H1 (cell line): ENCODE results near the gene MTX2. TPM values are rescaled to one million over a fixed set of nuclear protein-coding genes. Genes with fewer than 3 reads are reported as not detected.

Experiments used
- CTCF ChIA-PET: fragments of 300-600 bp; sonication (Branson Sonifier 250); formaldehyde crosslinking; loops from one replicate; lab custom pipeline; 2021; ENCODE audit not compliant: partially characterized antibody; lab: Charles Lee
- POLR2A ChIA-PET: fragments of 300-600 bp; sonication (Branson Sonifier 250); formaldehyde crosslinking; loops from one replicate; lab custom pipeline; 2021; ENCODE audit warnings: inconsistent platforms; ENCODE audit not compliant: partially characterized antibody; lab: Charles Lee
- DNase-seq, 2 experiments: peaks; one replicate each; pipeline versions ENCODE4 v3.0.0 to v3.0.0-alpha.2; 2010 to 2022; ENCODE audit warnings: low spot score in 2 of 2, low read depth in 1 of 2, mixed read lengths in 1 of 2
- FAIRE-seq: peaks from 2 replicates; lab custom pipeline; 2011; peaks lifted over from hg19 to GRCh38; lab: Jason Lieb, UNC
- H2AFZ ChIP-seq: 2 replicates; pipeline ENCODE4 v1.8.1; 2012; ENCODE audit warnings: low read length, inconsistent platforms
- H2AK5ac ChIP-seq: 2 replicates; pipeline ENCODE4 v1.6.1; 2013; ENCODE audit warnings: low read depth, low read length
- H2BK120ac ChIP-seq: replicated peaks from 2 replicates; pipeline ENCODE3; 2013; ENCODE audit warnings: low read depth, low read length, inconsistent platforms
- H2BK12ac ChIP-seq: 2 replicates; pipeline ENCODE4 v1.6.1; 2013; ENCODE audit warnings: low read depth, low read length
- H2BK15ac ChIP-seq: 2 replicates; pipeline ENCODE4 v1.6.1; 2013; ENCODE audit warnings: low read length
- H2BK20ac ChIP-seq: 2 replicates; pipeline ENCODE4 v1.6.1; 2013; ENCODE audit warnings: low read length
- H2BK5ac ChIP-seq: 2 replicates; pipeline ENCODE4 v1.6.1; 2013; ENCODE audit warnings: low read depth, low read length
- H3K14ac ChIP-seq: 2 replicates; pipeline ENCODE4 v1.6.1; 2013; ENCODE audit warnings: inconsistent platforms; ENCODE audit not compliant: insufficient read length
- H3K18ac ChIP-seq: 2 replicates; pipeline ENCODE4 v1.6.1; 2013; ENCODE audit warnings: low read length; ENCODE audit errors: extremely low read depth
- H3K23ac ChIP-seq: 2 replicates; pipeline ENCODE4 v1.6.1; 2013; ENCODE audit warnings: inconsistent platforms; ENCODE audit not compliant: insufficient read length
- H3K23me2 ChIP-seq: 2 replicates; pipeline ENCODE4 v1.6.1; 2013; ENCODE audit warnings: low read depth, low read length
- H3K27ac ChIP-seq: 2 replicates; pipeline ENCODE4 v1.6.1; 2011; ENCODE audit warnings: low read depth, low read length, inconsistent platforms
- H3K27me3 ChIP-seq, 4 experiments: replicated peaks in 1 of 4; 1 replicate in 1 of 4; 2 replicates in 3 of 4; pipeline versions ENCODE4 v1.6.1 to v1.8.1; 2011 to 2013; ENCODE audit warnings: low read length in 3 of 4, mild to moderate bottlenecking in 3 of 4, inconsistent platforms in 2 of 4, mixed read lengths in 2 of 4, moderate library complexity in 1 of 4; ENCODE audit not compliant: control insufficient read depth in 3 of 4, insufficient read depth in 3 of 4; ENCODE audit errors: extremely low read depth in 1 of 4
- H3K36me3 ChIP-seq, 4 experiments: 2 replicates each; pipeline versions ENCODE4 v1.6.1 to v1.8.1; 2011 to 2013; ENCODE audit warnings: mild to moderate bottlenecking in 4 of 4, low read length in 3 of 4, moderate library complexity in 2 of 4, control low read depth in 1 of 4, inconsistent platforms in 1 of 4; ENCODE audit not compliant: insufficient read depth in 4 of 4, control insufficient read depth in 2 of 4
- H3K4ac ChIP-seq: replicated peaks from 2 replicates; pipeline ENCODE3; 2013; ENCODE audit warnings: low read length, low read depth, mixed read lengths, inconsistent platforms; ENCODE audit not compliant: insufficient read length
- H3K4me1 ChIP-seq, 4 experiments: replicated peaks in 1 of 4; 1 replicate in 1 of 4; 2 replicates in 3 of 4; pipeline versions ENCODE4 v1.6.1 to v1.8.1; 2011 to 2013; ENCODE audit warnings: low read length in 3 of 4, inconsistent platforms in 2 of 4, mixed read lengths in 1 of 4; ENCODE audit not compliant: insufficient read depth in 4 of 4, control insufficient read depth in 3 of 4
- H3K4me2 ChIP-seq, 2 experiments: 2 replicates each; pipeline versions ENCODE4 v1.6.1 to v1.8.1; 2011 to 2013; ENCODE audit warnings: low read depth in 2 of 2, low read length in 2 of 2, control low read depth in 1 of 2, inconsistent platforms in 1 of 2, mild to moderate bottlenecking in 1 of 2; ENCODE audit not compliant: insufficient read depth in 1 of 2
- H3K4me3 ChIP-seq, 4 experiments: fragments of 200-600, 300-600 bp in 1 of 4; sonication (generic), shearing (Covaris generic), sonication (Bioruptor Twin) in 1 of 4; 2 replicates each; pipeline versions ENCODE4 v1.5.1 to v1.8.1; 2011 to 2016; ENCODE audit warnings: low read length in 4 of 4, low read depth in 3 of 4, control low read depth in 2 of 4, inconsistent platforms in 2 of 4, mild to moderate bottlenecking in 2 of 4, mixed read lengths in 1 of 4, moderate library complexity in 1 of 4; ENCODE audit not compliant: insufficient read depth in 2 of 4; ENCODE audit errors: extremely low read depth in 1 of 4
- H3K56ac ChIP-seq: replicated peaks from 2 replicates; pipeline ENCODE3; 2013; ENCODE audit warnings: low read depth, mild to moderate bottlenecking, mixed read lengths, low read length, inconsistent platforms; ENCODE audit not compliant: insufficient read length
- H3K79me1 ChIP-seq: 2 replicates; pipeline ENCODE4 v1.6.1; 2013; ENCODE audit warnings: low read depth, low read length, control low read depth
- H3K79me2 ChIP-seq, 2 experiments: 2 replicates each; pipeline versions ENCODE4 v1.6.1 to v1.8.1; 2012 to 2013; ENCODE audit warnings: low read length in 2 of 2, mild to moderate bottlenecking in 2 of 2, inconsistent platforms in 1 of 2; ENCODE audit not compliant: insufficient read depth in 2 of 2, control insufficient read depth in 1 of 2
- H3K9ac ChIP-seq, 4 experiments: replicated peaks in 1 of 4; 1 replicate in 1 of 4; 2 replicates in 3 of 4; pipeline versions ENCODE4 v1.6.1 to v1.8.1; 2011 to 2013; ENCODE audit warnings: low read depth in 3 of 4, low read length in 3 of 4, control low read depth in 2 of 4, mild to moderate bottlenecking in 2 of 4, moderate library complexity in 2 of 4, inconsistent platforms in 1 of 4; ENCODE audit errors: extremely low read depth in 1 of 4
- H3K9me3 ChIP-seq, 2 experiments: 2 replicates each; pipeline versions ENCODE4 v1.6.1 to v1.8.1; 2012 to 2013; ENCODE audit warnings: mild to moderate bottlenecking in 2 of 2, moderate library complexity in 2 of 2, control low read depth in 1 of 2, inconsistent platforms in 1 of 2, low read depth in 1 of 2, low read length in 1 of 2, mixed read lengths in 1 of 2; ENCODE audit not compliant: insufficient read depth in 2 of 2
- H4K20me1 ChIP-seq, 2 experiments: replicated peaks in 1 of 2; 2 replicates each; pipeline versions ENCODE3 to v1.8.1; 2011 to 2013; ENCODE audit warnings: inconsistent platforms in 2 of 2, low read length in 2 of 2, mild to moderate bottlenecking in 1 of 2; ENCODE audit not compliant: insufficient read depth in 2 of 2, control insufficient read depth in 1 of 2
- H4K5ac ChIP-seq: 2 replicates; pipeline ENCODE4 v1.6.1; 2013; ENCODE audit warnings: low read length, low read depth, mixed read lengths, inconsistent platforms; ENCODE audit not compliant: insufficient read length
- H4K8ac ChIP-seq: 2 replicates; pipeline ENCODE4 v1.8.0; 2013; ENCODE audit warnings: mild to moderate bottlenecking, moderate library complexity, low read length, inconsistent platforms; ENCODE audit not compliant: insufficient read depth; ENCODE audit errors: extremely low read depth
- H4K91ac ChIP-seq: replicated peaks from 2 replicates; pipeline ENCODE3; 2013; ENCODE audit warnings: low read length, mixed read lengths, inconsistent platforms; ENCODE audit not compliant: insufficient read length
- ASH2L ChIP-seq: fragments of 200-600, 300-600 bp; sonication (generic); IDR thresholded peaks from one replicate; pipeline ENCODE4 v1.7.1; 2017; ENCODE audit warnings: low read length
- ATF2 ChIP-seq: IDR thresholded peaks from 2 replicates; pipeline ENCODE4 v1.6.1; 2012; ENCODE audit warnings: low read length, inconsistent platforms
- BCL11A ChIP-seq, 2 experiments: IDR thresholded peaks; one replicate each; pipeline ENCODE4 v1.6.1; 2011; ENCODE audit warnings: low read depth in 2 of 2, low read length in 2 of 2, mild to moderate bottlenecking in 2 of 2
- CHD1 ChIP-seq: IDR thresholded peaks from 2 replicates; pipeline ENCODE4 v1.6.1; 2012; ENCODE audit warnings: low read depth, low read length, improper control_type of control experiment
- E2F6 ChIP-seq: IDR thresholded peaks from 2 replicates; pipeline ENCODE4 v1.6.1; 2012; ENCODE audit warnings: inconsistent platforms
- EP300 ChIP-seq, 2 experiments: IDR thresholded peaks; 1 replicate in 1 of 2; 2 replicates in 1 of 2; pipeline ENCODE4 v1.6.1; 2011 to 2012; ENCODE audit warnings: low read depth in 2 of 2, low read length in 2 of 2, mild to moderate bottlenecking in 2 of 2, borderline replicate concordance in 1 of 2, inconsistent platforms in 1 of 2, moderate library complexity in 1 of 2
- POU5F1 ChIP-seq: IDR thresholded peaks from 2 replicates; pipeline ENCODE4 v1.6.1; 2011; ENCODE audit warnings: low read depth, mild to moderate bottlenecking, low read length, moderate library complexity
- RBBP5 ChIP-seq: IDR thresholded peaks from 2 replicates; pipeline ENCODE4 v1.7.1; 2012; ENCODE audit warnings: low read depth, mild to moderate bottlenecking, inconsistent platforms, low read length, moderate library complexity, borderline replicate concordance
- RFX5 ChIP-seq: IDR thresholded peaks from 2 replicates; pipeline ENCODE4 v1.6.1; 2011; ENCODE audit warnings: low read depth, low read length, improper control_type of control experiment, borderline replicate concordance
- SP1 ChIP-seq: IDR thresholded peaks from 2 replicates; pipeline ENCODE4 v1.6.1; 2011; ENCODE audit warnings: low read depth, low read length
- TAF7 ChIP-seq: optimal IDR thresholded peaks from 2 replicates; pipeline ENCODE3; 2011; ENCODE audit warnings: low read depth, mild to moderate bottlenecking, inconsistent platforms, low read length, moderate library complexity, borderline replicate concordance
- YY1 ChIP-seq: IDR thresholded peaks from 2 replicates; pipeline ENCODE4 v1.6.1; 2011; ENCODE audit warnings: low read depth, mild to moderate bottlenecking, low read length
- WGBS, 2 experiments: shearing (Covaris generic) in 1 of 2; methylation state at CpG; one replicate each; pipeline versions ENCODE4 v1.1.6 to v1.1.7; 2013 to 2015; ENCODE audit warnings: low lambda C conversion rate in 2 of 2, mixed read lengths in 2 of 2, inconsistent platforms in 1 of 2, low coverage in 1 of 2, missing lambda C conversion rate in 1 of 2; ENCODE audit not compliant: insufficient replicate concordance in 2 of 2, insufficient coverage in 1 of 2, insufficient read length in 1 of 2; ENCODE audit errors: extremely low coverage in 1 of 2, missing lambda C conversion rate in 1 of 2; 5-methylcytosine and 5-hydroxymethylcytosine counted together
- polyA plus RNA-seq, 7 experiments: library from polyadenylated mRNA; depleted of rRNA in 3 of 7; stranded (reverse) in 5 of 7; unstranded in 2 of 7; fragments of >200 nt in 5 of 7; fragments of 200-250 nt in 2 of 7; gene quantifications; 1 replicate in 5 of 7; 2 replicates in 1 of 7; 4 replicates in 1 of 7; pipeline versions ENCODE4 v1.2.1 to v1.2.3, GENCODE V29; 2011 to 2013; ENCODE audit warnings: missing spikeins in 2 of 7, mixed read lengths in 2 of 7
- total RNA-seq: library from RNA; stranded (reverse); fragmentation: NEBNext Ultra II Directional; extraction: Animal tissue kit (Norgen Biotek cat#: 25700); gene quantifications from 2 replicates; pipeline ENCODE4 v1.2.1, GENCODE V29; 2021

The MTX2 gene
- total and polyA plus RNA-seq, 2 of the 8 experiments (the other 6 are each of a cell fraction or from before 2014, with no cell fraction given), result 33.5 to 38.3 TPM

- Histone ChIP-seq H2AFZ (no peak overlapping the region), H2AK5ac (no peak overlapping the region), H3K4me1 (no peaks in the 10 kb centered on the region), H4K8ac (no peak overlapping the region), H3K9ac (no peak overlapping the region), H4K5ac (no peak overlapping the region), H3K23ac (no peak overlapping the region), H2BK12ac (no peak overlapping the region), H3K9me3 (no peaks in the 10 kb centered on the region), H3K79me1 (peaks cover 14% of the 10 kb centered on the region), H2BK5ac (no peak overlapping the region), H3K79me2 (peaks cover 14 to 89% of the 10 kb centered on the region in 2 experiments), H3K36me3 (no peaks in the 10 kb centered on the region), H3K4me2 (no peak overlapping the region), H3K56ac (no peak overlapping the region), H3K4me3 (no peak overlapping the region), H3K18ac (no peak overlapping the region), H3K27me3 (no peaks in the 10 kb centered on the region), H4K91ac (no peak overlapping the region), H3K27ac (no peak overlapping the region), H3K4ac (no peak overlapping the region), H2BK15ac (no peak overlapping the region), H2BK120ac (no peak overlapping the region), H3K14ac (no peak overlapping the region), H3K23me2 (no peaks in the 10 kb centered on the region), H4K20me1 (peaks cover 0 to 15% of the 10 kb centered on the region in 2 experiments), H2BK20ac (no peak overlapping the region)
- DNase-seq (no peak), FAIRE-seq (no peak)
- WGBS, 2 experiments, result 82% methylated on average over 1 of the region's 1 CpG; no CpG with 5 or more reads in 1 of the 2 experiments
- POLR2A ChIA-PET, result interaction anchor here (1.1 kb wide), 1 partner anchor 10 kb away, joined by 4 read pairs; the partner anchor contains the start of gene MTX2
- CTCF ChIA-PET, result interaction anchor here (1.5 kb wide), 1 partner anchor 176 kb away, joined by 3 read pairs; no protein-coding TSS in a partner anchor
- no peak for TF ChIP-seq BCL11A (IDR thresholded peaks at IDR 0.05; ENCODE audit: low read depth in 2 of 2, low read length in 2 of 2)
- TF ChIP-seq RBBP5, result no peak
- TF ChIP-seq CHD1, result no peak
- TF ChIP-seq TAF7, result no peak
- TF ChIP-seq ASH2L, result no peak
- no peak for TF ChIP-seq SP1
- TF ChIP-seq RFX5, result no peak
- TF ChIP-seq ATF2, result no peak
- no peak for TF ChIP-seq POU5F1
- TF ChIP-seq E2F6, result no peak
- TF ChIP-seq YY1, result no peak
- TF ChIP-seq EP300 (IDR thresholded peaks at IDR 0.05; ENCODE audit: borderline replicate concordance in 1 of 2, low read depth in 2 of 2, low read length in 2 of 2), result no peak
Observed at GRCh38 chr2:176278927-176279326, 9.7 kb downstream of the MTX2 start.
